Progenitor cell of endocrine pancreas (in vitro differentiated cells): ENCODE measurements around the gene SPOCK3. TPM values are rescaled to one million over a fixed set of nuclear protein-coding genes. Genes with fewer than 3 reads are reported as not detected.

Experiments
- DNase-seq: peaks from one replicate; pipeline ENCODE4 v3.0.0; 2021; ENCODE audit warnings: low spot score; ENCODE audit not compliant: unreplicated experiment
- H3K27ac Mint-ChIP-seq: 2 replicates; pipeline ENCODE4 v1.8.0; 2021; ENCODE audit warnings: mild to moderate bottlenecking, moderate library complexity, mixed read lengths
- H3K27me3 Mint-ChIP-seq: 2 replicates; pipeline ENCODE4 v1.8.0; 2021; ENCODE audit warnings: mixed read lengths
- H3K36me3 Mint-ChIP-seq: 2 replicates; pipeline ENCODE4 v1.8.0; 2022; ENCODE audit warnings: mixed read lengths; ENCODE audit not compliant: insufficient read depth
- H3K4me1 Mint-ChIP-seq: 2 replicates; pipeline ENCODE4 v1.8.0; 2021; ENCODE audit warnings: low read depth, mixed read lengths
- H3K4me3 Mint-ChIP-seq: 2 replicates; pipeline ENCODE4 v1.8.0; 2021; ENCODE audit warnings: low read depth, mild to moderate bottlenecking, moderate library complexity, mixed read lengths
- H3K9me3 Mint-ChIP-seq: 2 replicates; pipeline ENCODE4 v1.8.0; 2021; ENCODE audit warnings: low read depth, mixed read lengths
- CTCF ChIP-seq: fragments of 200-600 bp; sonication (generic); IDR thresholded peaks from one replicate; pipeline ENCODE4 v1.5.0; 2021; ENCODE audit warnings: antibody characterized with exemption, mild to moderate bottlenecking; ENCODE audit not compliant: unreplicated experiment
- total RNA-seq: library from RNA; stranded (reverse); gene quantifications from 2 replicates; pipeline ENCODE4 v1.2.1, GENCODE V29; 2021

The SPOCK3 gene
- total RNA-seq, 1 donor from 2014 or later: 1.3 TPM

- TF ChIP-seq CTCF: no peak
- H3K36me3 Mint-ChIP-seq: no peaks in the 10 kb centered on the region
- DNase-seq: no peak
- no peaks in the 10 kb centered on the region for H3K4me1 Mint-ChIP-seq
- H3K4me3 Mint-ChIP-seq: no peak overlapping the region
- no peak overlapping the region for H3K27ac Mint-ChIP-seq
- H3K9me3 Mint-ChIP-seq: no peaks in the 10 kb centered on the region
- no peaks in the 10 kb centered on the region for H3K27me3 Mint-ChIP-seq
Observed at GRCh38 chr4:167143018-167143417, 91.3 kb downstream of the SPOCK3 start.

GRCh38 chr4:167136270-167136669 is 98.0 kb downstream of the SPOCK3 start:
- H3K27ac Mint-ChIP-seq: no peak overlapping the region
- DNase-seq: no peak

GRCh38 chr4:167129146-167129545 is 105.1 kb downstream of the SPOCK3 start:
- no peak overlapping the region for H3K4me3 Mint-ChIP-seq
- peaks cover 3% of the 10 kb centered on the region for H3K9me3 Mint-ChIP-seq
- no peak overlapping the region for H3K27ac Mint-ChIP-seq
- no peaks in the 10 kb centered on the region for H3K27me3 Mint-ChIP-seq
- no peaks in the 10 kb centered on the region for H3K4me1 Mint-ChIP-seq
- no peak for DNase-seq
- no peaks in the 10 kb centered on the region for H3K36me3 Mint-ChIP-seq
- no peak for TF ChIP-seq CTCF

More at GRCh38 chr4:167136270-167136669, 98.0 kb downstream of the SPOCK3 start:
- TF ChIP-seq CTCF: no peak
- H3K4me1 Mint-ChIP-seq: no peaks in the 10 kb centered on the region
- no peaks in the 10 kb centered on the region for H3K36me3 Mint-ChIP-seq
- no peaks in the 10 kb centered on the region for H3K9me3 Mint-ChIP-seq
- H3K27me3 Mint-ChIP-seq: no peaks in the 10 kb centered on the region
- no peak overlapping the region for H3K4me3 Mint-ChIP-seq

GRCh38 chr4:167119392-167119791 is 114.9 kb downstream of the SPOCK3 start:
- Mint-ChIP-seq H3K9me3 (no peaks in the 10 kb centered on the region), H3K27ac (no peak overlapping the region), H3K27me3 (no peaks in the 10 kb centered on the region), H3K36me3 (no peaks in the 10 kb centered on the region), H3K4me3 (no peak overlapping the region), H3K4me1 (no peaks in the 10 kb centered on the region)
- DNase-seq: no peak
- TF ChIP-seq CTCF: no peak

GRCh38 chr4:167117273-167117672 is 117.0 kb downstream of the SPOCK3 start:
- H3K4me1 Mint-ChIP-seq: peaks cover 8% of the 10 kb centered on the region
- DNase-seq: no peak
- no peak overlapping the region for H3K4me3 Mint-ChIP-seq
- no peaks in the 10 kb centered on the region for H3K36me3 Mint-ChIP-seq
- no peaks in the 10 kb centered on the region for H3K9me3 Mint-ChIP-seq
- TF ChIP-seq CTCF: no peak
- no peak overlapping the region for H3K27ac Mint-ChIP-seq
- H3K27me3 Mint-ChIP-seq: no peaks in the 10 kb centered on the region
